GM23338 (cell line): Measurements from ENCODE around the gene SLC1A4. TPM values are rescaled to one million over a fixed set of nuclear protein-coding genes. Genes with fewer than 3 reads are reported as not detected.

Source experiments
- ATAC-seq: fragments of 200-7000 bp; cut with Tn5 transposase; 3 replicates; pipeline ENCODE4 v1.9.1; 2020
- DNase-seq: peaks from one replicate; pipeline ENCODE4 v3.0.0-alpha.2; 2015; ENCODE audit warnings: low spot score
- H2AFZ ChIP-seq: fragments of 200-600 bp; sonication (generic); 2 replicates; pipeline ENCODE4 v1.8.0; 2016; ENCODE audit warnings: antibody characterized with exemption, mild to moderate bottlenecking, moderate library complexity
- H3F3A ChIP-seq: fragments of 200-600 bp; sonication (generic); replicated peaks from 2 replicates; pipeline ENCODE4 v1.8.0; 2017; ENCODE audit warnings: antibody characterized with exemption, mixed run types, low read depth
- H3K27ac ChIP-seq: fragments of 200-600 bp; sonication (generic); 2 replicates; pipeline ENCODE4 v1.6.1; 2016; ENCODE audit warnings: low read depth
- H3K27me3 ChIP-seq: fragments of 200-600 bp; sonication (generic); 2 replicates; pipeline ENCODE4 v1.8.0; 2016; ENCODE audit warnings: mild to moderate bottlenecking, mixed run types, moderate library complexity; ENCODE audit not compliant: insufficient read depth
- H3K36me3 ChIP-seq: fragments of 200-600 bp; sonication (generic); 2 replicates; pipeline ENCODE4 v1.8.0; 2016; ENCODE audit warnings: mild to moderate bottlenecking; ENCODE audit not compliant: insufficient read depth
- H3K4me1 ChIP-seq: fragments of 200-600 bp; sonication (generic); 2 replicates; pipeline ENCODE4 v1.8.0; 2016; ENCODE audit warnings: mild to moderate bottlenecking, moderate library complexity; ENCODE audit not compliant: insufficient read depth
- H3K4me2 ChIP-seq: fragments of 200-600 bp; sonication (generic); 2 replicates; pipeline ENCODE4 v1.7.1; 2017; ENCODE audit warnings: mixed run types
- H3K4me3 ChIP-seq: fragments of 200-600 bp; sonication (generic); 2 replicates; pipeline ENCODE4 v1.6.1; 2016; ENCODE audit warnings: mixed run types
- H3K79me2 ChIP-seq: fragments of 200-600 bp; sonication (generic); replicated peaks from 2 replicates; pipeline ENCODE4 v1.8.0; 2017; ENCODE audit warnings: mild to moderate bottlenecking; ENCODE audit not compliant: insufficient read depth
- H3K9me2 ChIP-seq: fragments of 200-600 bp; sonication (generic); 2 replicates; pipeline ENCODE4 v1.8.0; 2017; ENCODE audit not compliant: insufficient read depth
- H4K20me1 ChIP-seq: fragments of 200-600 bp; sonication (generic); replicated peaks from 2 replicates; pipeline ENCODE4 v1.8.0; 2017; ENCODE audit warnings: mild to moderate bottlenecking; ENCODE audit not compliant: insufficient read depth
- H3K27ac Mint-ChIP-seq: 2 replicates; pipeline ENCODE4 v1.8.0; 2020; ENCODE audit warnings: inconsistent platforms, mild to moderate bottlenecking, moderate library complexity, mixed read lengths
- H3K27me3 Mint-ChIP-seq: 3 replicates; pipeline ENCODE4 v1.8.0; 2022; ENCODE audit warnings: low read depth, mild to moderate bottlenecking, moderate library complexity, mixed read lengths, inconsistent platforms; ENCODE audit not compliant: insufficient read depth, poor library complexity
- H3K36me3 Mint-ChIP-seq: 3 replicates; pipeline ENCODE4 v1.8.0; 2021; ENCODE audit warnings: low read depth, mild to moderate bottlenecking, inconsistent platforms, moderate library complexity, mixed read lengths
- H3K4me1 Mint-ChIP-seq: 3 replicates; pipeline ENCODE4 v1.8.0; 2020; ENCODE audit warnings: mild to moderate bottlenecking, inconsistent platforms, mixed read lengths
- H3K4me3 Mint-ChIP-seq: 3 replicates; pipeline ENCODE4 v1.8.0; 2021; ENCODE audit warnings: moderate library complexity, mild to moderate bottlenecking, inconsistent platforms, mixed read lengths
- H3K9me3 Mint-ChIP-seq: 3 replicates; pipeline ENCODE4 v1.8.0; 2020; ENCODE audit warnings: moderate library complexity, mild to moderate bottlenecking, inconsistent platforms, mixed read lengths
- CREB1 ChIP-seq: fragments of 250-450 bp; sonication (Bioruptor Pico); IDR thresholded peaks from 2 replicates; pipeline ENCODE4 v1.5.0; 2020; ENCODE audit warnings: low read depth, mild to moderate bottlenecking, moderate library complexity
- CTCF ChIP-seq, 2 experiments: fragments of 200-600 bp in 1 of 2; sonication (generic) in 1 of 2; conservative IDR thresholded peaks; 2 replicates each; pipeline versions ENCODE4 v1.5.1 to v1.6.1; 2016 to 2017; ENCODE audit warnings: antibody characterized with exemption in 2 of 2, low read depth in 2 of 2, mild to moderate bottlenecking in 2 of 2, moderate library complexity in 1 of 2
- ETS1 ChIP-seq: IDR thresholded peaks from 2 replicates; pipeline ENCODE4 v1.6.1; 2016; ENCODE audit warnings: antibody characterized with exemption
- EZH2 ChIP-seq: fragments of 200-600 bp; sonication (generic); IDR thresholded peaks from one replicate; pipeline ENCODE4 v1.8.0; 2017; ENCODE audit warnings: antibody characterized with exemption, mild to moderate bottlenecking, low read depth; ENCODE audit not compliant: unreplicated experiment
- EZH2phosphoT487 ChIP-seq: fragments of 200-600 bp; sonication (generic); IDR thresholded peaks from one replicate; pipeline ENCODE4 v1.8.1; 2018; ENCODE audit warnings: antibody characterized with exemption; ENCODE audit not compliant: unreplicated experiment
- NANOG ChIP-seq: IDR thresholded peaks from 2 replicates; pipeline ENCODE4 v1.6.1; 2016; ENCODE audit warnings: antibody characterized with exemption, borderline replicate concordance
- ZNF462 ChIP-seq: fragments of 250-450 bp; sonication (Bioruptor Pico); IDR thresholded peaks from 2 replicates; pipeline ENCODE4 v1.5.0; 2020; ENCODE audit warnings: mild to moderate bottlenecking, moderate library complexity
- polyA plus RNA-seq: library from polyadenylated mRNA; unstranded; fragments of >200 nt; fragmentation: Nextera tagmentation; extraction: Ambion mirVana; gene quantifications from 2 replicates; pipeline ENCODE4 v1.2.1, GENCODE V29; 2016
- total RNA-seq: library from RNA; depleted of rRNA; stranded (reverse); fragments of >200 nt; shearing (Covaris generic); gene quantifications from 2 replicates; pipeline ENCODE4 v1.2.3, GENCODE V29; 2014

Gene SLC1A4
- total and polyA plus RNA-seq, 2 experiments from 2014 or later = 1.3 to 2.7 TPM

- no peak for TF ChIP-seq ZNF462 (CRISPR knock-in tag)
- TF ChIP-seq CREB1 (CRISPR knock-in tag) = no peak
- no peak for TF ChIP-seq ETS1
- TF ChIP-seq EZH2 = no peak
Measured at GRCh38 chr2:64951306-64951953, 37.8 kb upstream of the SLC1A4 start (continued).

- peaks cover 5% of the 10 kb centered on the region; the same call in 1 of the 3 replicates for H3K36me3 Mint-ChIP-seq
- Histone ChIP-seq H3K27ac (no peak overlapping the region), H3K4me1 (peaks cover 9% of the 10 kb centered on the region), H3K36me3 (no peaks in the 10 kb centered on the region), H3K4me3 (no peak overlapping the region), H2AFZ (no peak overlapping the region), H3K79me2 (no peaks in the 10 kb centered on the region), H3K4me2 (no peak overlapping the region), H3F3A (no peaks in the 10 kb centered on the region), H3K27me3 (no peaks in the 10 kb centered on the region), H4K20me1 (no peaks in the 10 kb centered on the region), H3K9me2 (no peaks in the 10 kb centered on the region)
- no peak overlapping the region for H3K4me3 Mint-ChIP-seq
- H3K9me3 Mint-ChIP-seq = no peaks in the 10 kb centered on the region; the same call in 2 of the 3 replicates
- no peak overlapping the region for H3K27ac Mint-ChIP-seq
- peaks cover 7% of the 10 kb centered on the region; the same call in 2 of the 3 replicates for H3K4me1 Mint-ChIP-seq
- peaks cover 8% of the 10 kb centered on the region for H3K27me3 Mint-ChIP-seq
- DNase-seq (no peak), ATAC-seq (no peak)
- TF ChIP-seq CTCF (conservative IDR thresholded peaks at IDR 0.05; ENCODE audit: low read depth in 2 of 2) (no peak), NANOG (no peak), EZH2phosphoT487 (no peak), CREB1 (CRISPR knock-in tag) (no peak)
Measured at GRCh38 chr2:64952096-64952495, 37.1 kb upstream of the SLC1A4 start.
